A549 (cell line): Measurements from ENCODE around the gene EIF4G1. TPM values are rescaled to one million over a fixed set of nuclear protein-coding genes. Genes with fewer than 3 reads are reported as not detected.

Experiments used
- ATAC-seq, 2 experiments: fragments of 200-7000 bp in 1 of 2; fragments of >200 bp in 1 of 2; cut with Nextera tagmentation in 1 of 2; cut with Tn5 transposase in 1 of 2; 3 replicates each; pipeline versions ENCODE4 v1.8.0 to v1.9.1; 2018 to 2020; ENCODE audit warnings: mild to moderate bottlenecking in 1 of 2, moderate library complexity in 1 of 2
- CTCF ChIA-PET: fragments of 300-600 bp; sonication (Branson Sonifier 250); formaldehyde crosslinking; extraction: SDS; loops from one replicate; lab custom pipeline; 2021; ENCODE audit warnings: antibody characterized with exemption, inconsistent platforms; lab: Yijun Ruan, JAX
- POLR2A ChIA-PET: fragments of 350-600 bp; formaldehyde crosslinking; extraction: SDS; loops from one replicate; lab custom pipeline; 2021; ENCODE audit warnings: antibody characterized with exemption, inconsistent platforms; lab: Yijun Ruan, JAX
- DNase-seq, 2 experiments: peaks; one replicate each; pipeline versions ENCODE4 v3.0.0 to v3.0.0-alpha.2; 2011 to 2016; ENCODE audit warnings: low read depth in 1 of 2, low spot score in 1 of 2
- FAIRE-seq: peaks from 2 replicates; lab custom pipeline; 2011; peaks lifted over from hg19 to GRCh38; lab: Jason Lieb, UNC
- H3K27ac ChIP-seq, 2 experiments: fragments of >200 bp; sonication (Bioruptor Twin); formaldehyde crosslinking; 3 replicates each; pipeline ENCODE4 v1.5.1; 2016 to 2017
- H3K4me1 ChIP-seq: fragments of >200 bp; sonication (Bioruptor Twin); formaldehyde crosslinking; 3 replicates; pipeline ENCODE4 v1.6.1; 2016
- H3K4me2 ChIP-seq: fragments of >200 bp; sonication (Bioruptor Twin); formaldehyde crosslinking; 3 replicates; pipeline ENCODE4 v1.6.1; 2016
- H3K4me3 ChIP-seq: fragments of >200 bp; sonication (Bioruptor Twin); formaldehyde crosslinking; 3 replicates; pipeline ENCODE4 v1.5.1; 2016
- H3K9me3 ChIP-seq: fragments of >200 bp; sonication (Bioruptor Twin); formaldehyde crosslinking; 3 replicates; pipeline ENCODE4 v1.6.1; 2016
- CBX8 ChIP-seq: fragments of 200-600 bp; sonication (generic); IDR thresholded peaks from 2 replicates; pipeline ENCODE4 v1.6.1; 2016
- EP300 ChIP-seq, 2 experiments: fragments of >200 bp; sonication (Bioruptor Twin); formaldehyde crosslinking; IDR thresholded peaks; 2 replicates in 1 of 2; 3 replicates in 1 of 2; pipeline ENCODE4 v1.6.1; 2016 to 2017
- FOSB ChIP-seq: fragments of 250-450 bp; sonication (Bioruptor Pico); IDR thresholded peaks from 2 replicates; pipeline ENCODE4 v1.5.0; 2020; ENCODE audit warnings: mild to moderate bottlenecking, moderate library complexity
- FOSL2 ChIP-seq, 2 experiments: fragments of 450-650 bp in 1 of 2; fragments of >200 bp in 1 of 2; sonication (Bioruptor Twin) in 1 of 2; formaldehyde crosslinking; IDR thresholded peaks; 2 replicates each; pipeline versions ENCODE4 v1.5.0 to v1.6.1; 2016 to 2020; ENCODE audit warnings: mild to moderate bottlenecking in 1 of 2, moderate library complexity in 1 of 2
- FOXS1 ChIP-seq: fragments of 250-450 bp; sonication (Bioruptor Pico); IDR thresholded peaks from 2 replicates; pipeline ENCODE4 v1.5.0; 2020; ENCODE audit warnings: mild to moderate bottlenecking, moderate library complexity
- HDAC2 ChIP-seq: fragments of 200-600 bp; sonication (generic); IDR thresholded peaks from 2 replicates; pipeline ENCODE4 v1.6.1; 2016
- JUN ChIP-seq, 2 experiments: fragments of >200 bp; sonication (Bioruptor Twin); formaldehyde crosslinking; IDR thresholded peaks; 2 replicates in 1 of 2; 3 replicates in 1 of 2; pipeline ENCODE4 v1.6.1; 2016 to 2017
- KDM1A ChIP-seq: fragments of 200-600 bp; sonication (generic); IDR thresholded peaks from 2 replicates; pipeline ENCODE4 v1.6.1; 2016; ENCODE audit warnings: low read depth, mild to moderate bottlenecking
- MAFK ChIP-seq: fragments of 450-650 bp; IDR thresholded peaks from 2 replicates; pipeline ENCODE4 v1.6.1; 2014; ENCODE audit not compliant: partially characterized antibody
- MYC ChIP-seq: IDR thresholded peaks from 2 replicates; pipeline ENCODE4 v1.6.1; 2012; ENCODE audit warnings: mild to moderate bottlenecking, inconsistent platforms, low read length, improper control_type of control experiment, borderline replicate concordance
- NR3C1 ChIP-seq: fragments of >200 bp; sonication (Bioruptor Twin); formaldehyde crosslinking; IDR thresholded peaks from 3 replicates; pipeline ENCODE4 v1.6.1; 2017
- PHF8 ChIP-seq: fragments of 200-600 bp; sonication (generic); IDR thresholded peaks from 2 replicates; pipeline ENCODE4 v1.6.1; 2016; ENCODE audit warnings: low read depth, mild to moderate bottlenecking, antibody characterized with exemption, moderate library complexity, borderline replicate concordance
- POLR2AphosphoS2 ChIP-seq: conservative IDR thresholded peaks from 2 replicates; pipeline ENCODE4 v1.6.1; 2012; ENCODE audit warnings: low read length, improper control_type of control experiment, inconsistent platforms
- RAD21 ChIP-seq, 2 experiments: fragments of >200 bp in 1 of 2; sonication (Bioruptor Twin) in 1 of 2; formaldehyde crosslinking in 1 of 2; IDR thresholded peaks in 1 of 2; conservative IDR thresholded peaks in 1 of 2; 2 replicates in 1 of 2; 3 replicates in 1 of 2; pipeline ENCODE4 v1.6.1; 2012 to 2018; ENCODE audit warnings: inconsistent platforms in 1 of 2
- RARB ChIP-seq: fragments of 250-450 bp; sonication (Bioruptor Pico); IDR thresholded peaks from 2 replicates; pipeline ENCODE4 v1.8.0; 2021; ENCODE audit warnings: mild to moderate bottlenecking, moderate library complexity
- RNF2 ChIP-seq: fragments of 200-600 bp; sonication (generic); IDR thresholded peaks from 2 replicates; pipeline ENCODE4 v1.6.1; 2016; ENCODE audit warnings: low read depth, mild to moderate bottlenecking, antibody characterized with exemption, moderate library complexity, borderline replicate concordance
- SMC3 ChIP-seq: fragments of >200 bp; sonication (Bioruptor Twin); formaldehyde crosslinking; IDR thresholded peaks from 3 replicates; pipeline ENCODE4 v1.6.1; 2018; ENCODE audit warnings: inconsistent platforms
- SREBF2 ChIP-seq: fragments of 450-650 bp; IDR thresholded peaks from 2 replicates; pipeline ENCODE4 v1.6.1; 2014; ENCODE audit warnings: mild to moderate bottlenecking, moderate library complexity
- TFCP2L1 ChIP-seq: fragments of 250-450 bp; sonication (Bioruptor Pico); IDR thresholded peaks from 2 replicates; pipeline ENCODE4 v1.5.0; 2021; ENCODE audit warnings: mild to moderate bottlenecking
- ZFP36 ChIP-seq: fragments of 450-650 bp; IDR thresholded peaks from 2 replicates; pipeline ENCODE4 v1.6.1; 2014; ENCODE audit warnings: borderline replicate concordance; ENCODE audit not compliant: partially characterized antibody
- ZNF302 ChIP-seq: fragments of 250-450 bp; sonication (Bioruptor Pico); IDR thresholded peaks from 2 replicates; pipeline ENCODE4 v1.9.0; 2021; ENCODE audit warnings: inconsistent platforms, mild to moderate bottlenecking, moderate library complexity
- WGBS: methylation state at CpG from one replicate; pipeline ENCODE4 v1.1.6; 2017; ENCODE audit errors: missing lambda C conversion rate; 5-methylcytosine and 5-hydroxymethylcytosine counted together
- polyA plus RNA-seq, 4 experiments: library from polyadenylated mRNA; depleted of rRNA in 3 of 4; stranded (reverse); fragments of >200 nt; fragmentation: RNase III in 1 of 4; extraction: RNeasy Plus Mini Kit Qiagen cat#74134 plus additional on column Dnase treatment in 1 of 4; gene quantifications; 2 replicates in 3 of 4; 3 replicates in 1 of 4; pipeline ENCODE4 v1.2.3, GENCODE V29; 2011 to 2017
- TF ChIP-seq, protein P1 (sequence below): fragments of >200 bp; sonication (Bioruptor Twin); formaldehyde crosslinking; IDR thresholded peaks from 2 replicates; pipeline ENCODE4 v1.6.1; 2016
- TF ChIP-seq, protein P2 (sequence below): fragments of >200 bp; sonication (Bioruptor Twin); formaldehyde crosslinking; IDR thresholded peaks from 3 replicates; pipeline ENCODE4 v1.5.1; 2016
- TF ChIP-seq, protein P3 (sequence below): fragments of 250-450 bp; sonication (Bioruptor Pico); IDR thresholded peaks from 2 replicates; pipeline ENCODE4 v1.5.0; 2021; ENCODE audit warnings: mild to moderate bottlenecking, moderate library complexity, borderline replicate concordance
- TF ChIP-seq, protein P4 (sequence below): fragments of 250-450 bp; sonication (Bioruptor Pico); IDR thresholded peaks from 2 replicates; pipeline ENCODE4 v1.5.0; 2020; ENCODE audit warnings: low read depth, mild to moderate bottlenecking, moderate library complexity
- TF ChIP-seq, protein P5 (sequence below): fragments of 200-600 bp; sonication (generic); IDR thresholded peaks from 2 replicates; pipeline ENCODE4 v1.6.1; 2016; ENCODE audit warnings: antibody characterized with exemption, mild to moderate bottlenecking, moderate library complexity
- TF ChIP-seq, protein P6 (sequence below): IDR thresholded peaks from 2 replicates; pipeline ENCODE4 v1.6.1; 2012

The EIF4G1 gene
- polyA plus RNA-seq, 2 of the 4 experiments (the other 2 are of a cell fraction): 152 to 248 TPM

DNA sequence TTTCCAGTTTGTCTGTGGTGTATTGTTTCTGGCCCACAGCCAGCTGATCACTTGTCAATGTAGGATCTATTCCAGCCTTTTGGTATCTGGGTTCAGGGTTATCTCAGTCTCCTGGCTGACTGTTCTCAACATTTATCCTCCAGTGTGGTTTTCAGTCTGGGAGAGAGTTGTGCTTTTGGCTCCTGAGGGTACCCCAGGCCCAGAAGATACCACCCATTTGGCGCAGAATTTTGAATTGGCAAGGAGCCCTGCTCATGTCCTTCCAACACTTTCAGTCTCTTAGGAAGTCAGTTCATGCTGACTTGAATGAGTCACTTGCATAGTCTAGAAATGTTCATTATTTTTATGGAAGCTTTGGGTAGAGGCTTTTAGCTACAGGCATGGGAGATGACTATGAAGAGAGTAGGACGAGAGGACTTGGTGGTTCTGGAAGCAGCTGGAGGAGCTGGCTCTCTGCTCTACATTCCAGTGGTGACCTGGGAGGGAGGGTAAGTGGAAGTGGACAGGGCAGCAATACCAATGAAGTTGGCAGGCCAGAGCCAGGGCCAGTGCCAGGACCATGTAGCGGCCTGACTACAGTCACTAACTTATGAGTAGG is 54.3 kb downstream of the EIF4G1 start:
- FAIRE-seq: no peak
- POLR2A ChIA-PET: no interaction called here
- 95% methylated on average over 3 of the region's 3 CpGs for WGBS
- H3K4me2 ChIP-seq: no peak overlapping the region
- H3K4me3 ChIP-seq: no peak overlapping the region
- peaks cover 18% of the 10 kb centered on the region; the same call in 2 of the 3 replicates for H3K4me1 ChIP-seq
- no peak for ATAC-seq
- DNase-seq: no peak
- TF ChIP-seq MYC (no peak), KDM1A (no peak), FOSB (CRISPR knock-in tag) (no peak), ZFP36 (no peak)
- TF ChIP-seq, protein P1, sequence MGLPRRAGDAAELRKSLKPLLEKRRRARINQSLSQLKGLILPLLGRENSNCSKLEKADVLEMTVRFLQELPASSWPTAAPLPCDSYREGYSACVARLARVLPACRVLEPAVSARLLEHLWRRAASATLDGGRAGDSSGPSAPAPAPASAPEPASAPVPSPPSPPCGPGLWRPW: no peak
- CTCF ChIA-PET: interaction anchor here (0.8 to 13.6 kb wide), 9 partner anchors 10 to 193 kb away, joined by 3 to 171 read pairs (median 4); partner anchors contain the start of gene EPHB3
- no peak overlapping the region for H3K27ac ChIP-seq
- no peaks in the 10 kb centered on the region for H3K9me3 ChIP-seq

DNA sequence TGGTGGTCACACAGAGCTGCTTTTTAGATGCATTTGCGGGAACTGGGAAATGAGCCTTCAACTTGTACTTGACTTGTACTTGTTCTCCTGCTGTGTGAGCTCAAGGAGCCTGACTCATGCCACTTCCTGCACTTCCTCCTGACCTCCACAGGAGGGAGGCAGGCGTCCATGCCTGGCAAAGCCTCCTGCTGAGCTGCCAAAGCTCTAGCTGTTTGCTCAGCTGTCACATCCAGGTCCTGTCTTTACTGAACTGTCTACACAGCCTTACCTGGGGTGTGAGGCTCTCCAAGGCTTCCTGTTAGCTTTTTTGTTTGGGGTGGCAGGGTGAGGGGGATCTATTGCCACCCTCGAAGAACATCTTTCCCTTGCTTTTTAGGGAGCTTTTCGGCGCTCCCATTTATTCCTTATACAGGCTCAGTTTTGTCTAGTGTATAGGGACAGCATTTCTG is 57.2 kb downstream of the EIF4G1 start:
- H3K4me2 ChIP-seq: no peak overlapping the region
- peak; percentile 94 to 96 for ATAC-seq
- H3K4me3 ChIP-seq: no peak overlapping the region
- no peak overlapping the region for H3K27ac ChIP-seq
- DNase-seq: peak; percentile 82 to 83
- FAIRE-seq: peak; percentile 7
- no peaks in the 10 kb centered on the region for H3K9me3 ChIP-seq
- ChIA-PET CTCF (interaction anchor here (0.6 to 13.6 kb wide), 47 partner anchors 9 to 453 kb away, joined by 3 to 171 read pairs (median 5); partner anchors contain the start of gene EPHB3), POLR2A (interaction anchor here (0.7 to 1.6 kb wide), 5 partner anchors 8 to 146 kb away, joined by 3 read pairs; no protein-coding TSS in a partner anchor)
- 46% methylated on average over 5 of the region's 5 CpGs for WGBS
- peaks cover 8% of the 10 kb centered on the region; the same call in 2 of the 3 replicates for H3K4me1 ChIP-seq
- TF ChIP-seq, protein P2, sequence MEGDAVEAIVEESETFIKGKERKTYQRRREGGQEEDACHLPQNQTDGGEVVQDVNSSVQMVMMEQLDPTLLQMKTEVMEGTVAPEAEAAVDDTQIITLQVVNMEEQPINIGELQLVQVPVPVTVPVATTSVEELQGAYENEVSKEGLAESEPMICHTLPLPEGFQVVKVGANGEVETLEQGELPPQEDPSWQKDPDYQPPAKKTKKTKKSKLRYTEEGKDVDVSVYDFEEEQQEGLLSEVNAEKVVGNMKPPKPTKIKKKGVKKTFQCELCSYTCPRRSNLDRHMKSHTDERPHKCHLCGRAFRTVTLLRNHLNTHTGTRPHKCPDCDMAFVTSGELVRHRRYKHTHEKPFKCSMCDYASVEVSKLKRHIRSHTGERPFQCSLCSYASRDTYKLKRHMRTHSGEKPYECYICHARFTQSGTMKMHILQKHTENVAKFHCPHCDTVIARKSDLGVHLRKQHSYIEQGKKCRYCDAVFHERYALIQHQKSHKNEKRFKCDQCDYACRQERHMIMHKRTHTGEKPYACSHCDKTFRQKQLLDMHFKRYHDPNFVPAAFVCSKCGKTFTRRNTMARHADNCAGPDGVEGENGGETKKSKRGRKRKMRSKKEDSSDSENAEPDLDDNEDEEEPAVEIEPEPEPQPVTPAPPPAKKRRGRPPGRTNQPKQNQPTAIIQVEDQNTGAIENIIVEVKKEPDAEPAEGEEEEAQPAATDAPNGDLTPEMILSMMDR: peak; percentile 75
- TF ChIP-seq FOSL2 (IDR thresholded peaks at IDR 0.05) (no peak), FOSL2 (CRISPR knock-in tag; IDR thresholded peaks at IDR 0.05) (peak; percentile 20; the same call in 1 of the 2 replicates), SMC3 (peak; percentile 85), JUN (IDR thresholded peaks at IDR 0.05) (no peak), CBX8 (no peak), RNF2 (no peak), HDAC2 (no peak), FOXS1 (CRISPR knock-in tag) (no peak), RARB (CRISPR knock-in tag) (no peak), NR3C1 (no peak), PHF8 (no peak), MAFK (no peak), KDM1A (no peak), POLR2AphosphoS2 (no peak), MYC (no peak), RAD21 (conservative IDR thresholded peaks at IDR 0.05 in 1 of 2, IDR thresholded peaks at IDR 0.05 in 1 of 2) (peak; percentile 87 to 93), ZNF302 (no peak), EP300 (IDR thresholded peaks at IDR 0.05) (no peak), TFCP2L1 (CRISPR knock-in tag) (no peak), SREBF2 (no peak)
- TF ChIP-seq, protein P3, sequence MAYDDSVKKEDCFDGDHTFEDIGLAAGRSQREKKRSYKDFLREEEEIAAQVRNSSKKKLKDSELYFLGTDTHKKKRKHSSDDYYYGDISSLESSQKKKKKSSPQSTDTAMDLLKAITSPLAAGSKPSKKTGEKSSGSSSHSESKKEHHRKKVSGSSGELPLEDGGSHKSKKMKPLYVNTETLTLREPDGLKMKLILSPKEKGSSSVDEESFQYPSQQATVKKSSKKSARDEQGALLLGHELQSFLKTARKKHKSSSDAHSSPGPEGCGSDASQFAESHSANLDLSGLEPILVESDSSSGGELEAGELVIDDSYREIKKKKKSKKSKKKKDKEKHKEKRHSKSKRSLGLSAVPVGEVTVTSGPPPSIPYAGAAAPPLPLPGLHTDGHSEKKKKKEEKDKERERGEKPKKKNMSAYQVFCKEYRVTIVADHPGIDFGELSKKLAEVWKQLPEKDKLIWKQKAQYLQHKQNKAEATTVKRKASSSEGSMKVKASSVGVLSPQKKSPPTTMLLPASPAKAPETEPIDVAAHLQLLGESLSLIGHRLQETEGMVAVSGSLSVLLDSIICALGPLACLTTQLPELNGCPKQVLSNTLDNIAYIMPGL: no peak
- TF ChIP-seq, protein P4, sequence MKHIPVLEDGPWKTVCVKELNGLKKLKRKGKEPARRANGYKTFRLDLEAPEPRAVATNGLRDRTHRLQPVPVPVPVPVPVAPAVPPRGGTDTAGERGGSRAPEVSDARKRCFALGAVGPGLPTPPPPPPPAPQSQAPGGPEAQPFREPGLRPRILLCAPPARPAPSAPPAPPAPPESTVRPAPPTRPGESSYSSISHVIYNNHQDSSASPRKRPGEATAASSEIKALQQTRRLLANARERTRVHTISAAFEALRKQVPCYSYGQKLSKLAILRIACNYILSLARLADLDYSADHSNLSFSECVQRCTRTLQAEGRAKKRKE (CRISPR knock-in tag): no peak
- TF ChIP-seq, protein P5, sequence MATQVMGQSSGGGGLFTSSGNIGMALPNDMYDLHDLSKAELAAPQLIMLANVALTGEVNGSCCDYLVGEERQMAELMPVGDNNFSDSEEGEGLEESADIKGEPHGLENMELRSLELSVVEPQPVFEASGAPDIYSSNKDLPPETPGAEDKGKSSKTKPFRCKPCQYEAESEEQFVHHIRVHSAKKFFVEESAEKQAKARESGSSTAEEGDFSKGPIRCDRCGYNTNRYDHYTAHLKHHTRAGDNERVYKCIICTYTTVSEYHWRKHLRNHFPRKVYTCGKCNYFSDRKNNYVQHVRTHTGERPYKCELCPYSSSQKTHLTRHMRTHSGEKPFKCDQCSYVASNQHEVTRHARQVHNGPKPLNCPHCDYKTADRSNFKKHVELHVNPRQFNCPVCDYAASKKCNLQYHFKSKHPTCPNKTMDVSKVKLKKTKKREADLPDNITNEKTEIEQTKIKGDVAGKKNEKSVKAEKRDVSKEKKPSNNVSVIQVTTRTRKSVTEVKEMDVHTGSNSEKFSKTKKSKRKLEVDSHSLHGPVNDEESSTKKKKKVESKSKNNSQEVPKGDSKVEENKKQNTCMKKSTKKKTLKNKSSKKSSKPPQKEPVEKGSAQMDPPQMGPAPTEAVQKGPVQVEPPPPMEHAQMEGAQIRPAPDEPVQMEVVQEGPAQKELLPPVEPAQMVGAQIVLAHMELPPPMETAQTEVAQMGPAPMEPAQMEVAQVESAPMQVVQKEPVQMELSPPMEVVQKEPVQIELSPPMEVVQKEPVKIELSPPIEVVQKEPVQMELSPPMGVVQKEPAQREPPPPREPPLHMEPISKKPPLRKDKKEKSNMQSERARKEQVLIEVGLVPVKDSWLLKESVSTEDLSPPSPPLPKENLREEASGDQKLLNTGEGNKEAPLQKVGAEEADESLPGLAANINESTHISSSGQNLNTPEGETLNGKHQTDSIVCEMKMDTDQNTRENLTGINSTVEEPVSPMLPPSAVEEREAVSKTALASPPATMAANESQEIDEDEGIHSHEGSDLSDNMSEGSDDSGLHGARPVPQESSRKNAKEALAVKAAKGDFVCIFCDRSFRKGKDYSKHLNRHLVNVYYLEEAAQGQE: no peak
- TF ChIP-seq, protein P6, sequence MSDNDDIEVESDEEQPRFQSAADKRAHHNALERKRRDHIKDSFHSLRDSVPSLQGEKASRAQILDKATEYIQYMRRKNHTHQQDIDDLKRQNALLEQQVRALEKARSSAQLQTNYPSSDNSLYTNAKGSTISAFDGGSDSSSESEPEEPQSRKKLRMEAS: 0 out of 2 replicates have a peak, but pooled peaks have one; percentile 18
